Psoas muscle (tissue), 8 donors: ENCODE measurements around the gene OARD1. TPM values are rescaled to one million over a fixed set of nuclear protein-coding genes. Genes with fewer than 3 reads are reported as not detected.
"Not testable (repeated sequence)": the region's sequence is repeated elsewhere in the genome, so short reads cannot be mapped to it uniquely, and the experiment has no call there.

Experiments used
- ATAC-seq, 4 donors: fragments of 200-7000 bp; cut with Tn5 transposase; one replicate each; pipeline ENCODE4 v1.9.1; 2020; ENCODE audit warnings: moderate library complexity in 3 of 4, mild to moderate bottlenecking in 2 of 4
- DNase-seq, 2 donors: peaks; one replicate each; pipeline ENCODE4 v3.0.0-alpha.2; 2020
- H3K27ac ChIP-seq: fragments of 200-600 bp; one replicate; pipeline ENCODE4 v1.8.0; 2022
- H3K27me3 ChIP-seq, 3 donors: fragments of 200-600 bp in 1 of 3; one replicate each; pipeline versions ENCODE4 v1.6.1 to v1.8.0; 2013 to 2022; ENCODE audit warnings: low read length in 2 of 3, mild to moderate bottlenecking in 2 of 3, moderate library complexity in 1 of 3; ENCODE audit not compliant: insufficient read depth in 3 of 3
- H3K36me3 ChIP-seq, 2 donors: fragments of 200-600 bp in 1 of 2; one replicate each; pipeline versions ENCODE4 v1.6.1 to v1.8.0; 2013 to 2022; ENCODE audit warnings: low read depth in 1 of 2, mild to moderate bottlenecking in 1 of 2, moderate library complexity in 1 of 2; ENCODE audit not compliant: insufficient read depth in 1 of 2
- H3K4me1 ChIP-seq: fragments of 200-600 bp; one replicate; pipeline ENCODE4 v1.8.0; 2022
- H3K4me3 ChIP-seq: fragments of 200-600 bp; one replicate; pipeline ENCODE4 v1.8.0; 2022; ENCODE audit warnings: mild to moderate bottlenecking
- H3K9me3 ChIP-seq: fragments of 200-600 bp; one replicate; pipeline ENCODE4 v1.8.0; 2022
- CTCF ChIP-seq: fragments of 200-600 bp; IDR thresholded peaks from one replicate; pipeline ENCODE4 v1.8.0; 2022; ENCODE audit warnings: antibody characterized with exemption
- WGBS, 3 donors: extraction: QIAGEN DNeasy Blood & Tissue Kit; methylation state at CpG; one replicate each; pipeline versions ENCODE4 v1.1.6 to v1.1.7; 2013; 5-methylcytosine and 5-hydroxymethylcytosine counted together
- intact Hi-C, 2 donors: fragments of 100-400 bp; cut with DNase I; formaldehyde crosslinking; loops; one replicate each; pipeline versions ENCODE4 v1.11.0 to v1.14.2; 2022
- long read RNA-seq, 2 donors: library from polyadenylated mRNA; unstranded; transcript quantifications; one replicate each; pipeline ENCODE4 v2.0.0, GENCODE V29; 2021
- polyA plus RNA-seq, 3 donors: library from polyadenylated mRNA; stranded (reverse); fragments of 200-250 nt; gene quantifications; one replicate each; pipeline ENCODE4 v1.2.3, GENCODE V29; 2013
- total RNA-seq, 4 donors: library from RNA; stranded (reverse); fragmentation: NEBNext Ultra II Directional in 2 of 4; extraction: Animal tissue kit (Norgen Biotek cat#: 25700) in 2 of 4; gene quantifications; one replicate each; pipeline versions ENCODE4 v1.2.1 to v1.2.4, GENCODE V29; 2021 to 2023
- donor health status: healthy with polysubstance abuse.
- donor health status: DM: no; HTN: no; CAD: no; lungs with moderate emphysema.
- donor health status: Bipolar disorder and iron deficiency.
- donor health status: healthy.
- donor health status: DM: yes; HTN: yes; CAD: no.
- donor health status: DM: no; HTN: no; CAD: no.
- donor health status: DM: no; HTN: no; CAD: no.
- donor health status: DM: yes; HTN: yes; CAD: no.

Gene OARD1
- total RNA-seq (10 to 100 TPM; 13.5 to 23.4 (median 16.6) TPM), polyA plus RNA-seq (10 to 100 TPM; 24.6 to 74.6 (median 52.3) TPM)
- long read RNA-seq, donor 1, partial matches to known transcripts: 0 of 4 reads
- long read RNA-seq, donor 1, other reads (novel, unspliced or antisense): 1 of 4 reads
- long read RNA-seq, donor 2, transcript OARD1-210 (6 exons, 3,330 nt): major isoform, 6 of 23 reads
- long read RNA-seq, donor 2, transcript OARD1-202 (6 exons, 1,337 nt): major isoform, 6 of 23 reads
- long read RNA-seq, donor 2, partial matches to known transcripts: 1 of 23 reads
- long read RNA-seq, donor 2, other reads (novel, unspliced or antisense): 4 of 23 reads

- DNase-seq: peak; percentile 100
- TF ChIP-seq CTCF: no peak
- intact Hi-C loops: loop anchor here in 1 of 2 donors (2.0 kb wide), 1 partner anchor 43 kb away; no protein-coding TSS in a partner anchor
- peaks cover 29% of the 10 kb centered on the region for H3K4me1 ChIP-seq
- no peaks in the 10 kb centered on the region for H3K27me3 ChIP-seq
- H3K9me3 ChIP-seq: no peaks in the 10 kb centered on the region
- WGBS, 3 donors: 0% methylated on average over 63 of the region's 63 CpGs
- peak; percentile 72 to 78 (median 76) for ATAC-seq
- peak within 1 kb of the TSS; percentile 90 for H3K4me3 ChIP-seq
- peaks cover 0 to 38% of the 10 kb centered on the region in 2 donors for H3K36me3 ChIP-seq
- peak within 1 kb of the TSS; percentile 100 for H3K27ac ChIP-seq
Measured at GRCh38 chr6:41071923-41072835, at the start of gene OARD1. TSS of gene OARD1 (minus strand) at chr6:41072356. CDS start at chr6:41071634, 722 bp downstream.

GRCh38 chr6:41120058-41120457 is 47.9 kb upstream of the OARD1 start:
- ATAC-seq (no peak), DNase-seq (no peak)
- 94 to 100% (median 97%) methylated on average over 1 of the region's 1 CpG for WGBS, 3 donors
- intact Hi-C loops: no loop called here
- no peaks in the 10 kb centered on the region for H3K27me3 ChIP-seq
- no peaks in the 10 kb centered on the region for H3K4me1 ChIP-seq
- TF ChIP-seq CTCF: no peak
- no peaks in the 10 kb centered on the region for H3K9me3 ChIP-seq
- H3K36me3 ChIP-seq: peaks cover 9 to 50% of the 10 kb centered on the region in 2 donors
- no peak overlapping the region for H3K4me3 ChIP-seq
- no peak overlapping the region for H3K27ac ChIP-seq

GRCh38 chr6:41119508-41119907 is 47.4 kb upstream of the OARD1 start:
- intact Hi-C loops: no loop called here
- 66 to 80% (median 68%) methylated on average over 1 of the region's 1 CpG for WGBS, 3 donors
- no peaks in the 10 kb centered on the region for H3K27me3 ChIP-seq
- no peak for ATAC-seq
- H3K4me1 ChIP-seq: no peaks in the 10 kb centered on the region
- no peak for DNase-seq
- H3K4me3 ChIP-seq: no peak overlapping the region
- no peaks in the 10 kb centered on the region for H3K9me3 ChIP-seq
- TF ChIP-seq CTCF: no peak
- peaks cover 9 to 45% of the 10 kb centered on the region in 2 donors for H3K36me3 ChIP-seq
- no peak overlapping the region for H3K27ac ChIP-seq

GRCh38 chr6:41115027-41115426 is 42.9 kb upstream of the OARD1 start:
- 41 to 78% (median 58%) methylated on average over 2 of the region's 2 CpGs for WGBS, 3 donors
- not testable (repeated sequence) for H3K27me3 ChIP-seq, ATAC-seq

GRCh38 chr6:41111017-41111416 is 38.9 kb upstream of the OARD1 start:
- no peak overlapping the region for H3K27ac ChIP-seq
- H3K36me3 ChIP-seq: peaks cover 3 to 20% of the 10 kb centered on the region in 2 donors
- 90 to 95% (median 95%) methylated on average over 3 of the region's 3 CpGs for WGBS, 3 donors
- no peak for ATAC-seq
- H3K9me3 ChIP-seq: no peaks in the 10 kb centered on the region
- TF ChIP-seq CTCF: no peak
- no peaks in the 10 kb centered on the region for H3K27me3 ChIP-seq
- intact Hi-C loops: no loop called here
- H3K4me3 ChIP-seq: no peak overlapping the region
- no peaks in the 10 kb centered on the region for H3K4me1 ChIP-seq
- DNase-seq: no peak

More at GRCh38 chr6:41115027-41115426, 42.9 kb upstream of the OARD1 start:
- H3K4me3 ChIP-seq, H3K9me3 ChIP-seq, intact Hi-C loops, H3K27ac ChIP-seq, H3K4me1 ChIP-seq, DNase-seq: not testable (repeated sequence)
- H3K36me3 ChIP-seq: peaks cover 3 to 16% of the 10 kb centered on the region in 2 donors
